Kidney epithelial cell (primary cell): ENCODE measurements around the gene EPS8L2. TPM values are rescaled to one million over a fixed set of nuclear protein-coding genes. Genes with fewer than 3 reads are reported as not detected.

ENCODE experiments used
- DNase-seq: peaks from one replicate; pipeline ENCODE4 v3.0.0-alpha.2; 2010; ENCODE audit warnings: low read depth
- H3K27me3 ChIP-seq: 2 replicates; pipeline ENCODE4 v1.6.0; 2011; ENCODE audit warnings: low read length; ENCODE audit not compliant: control insufficient read depth, insufficient read depth
- H3K36me3 ChIP-seq: 2 replicates; pipeline ENCODE4 v1.5.1; 2011; ENCODE audit warnings: low read length; ENCODE audit not compliant: control insufficient read depth, insufficient read depth
- H3K4me3 ChIP-seq: 2 replicates; pipeline ENCODE4 v1.5.1; 2011; ENCODE audit warnings: low read depth, mild to moderate bottlenecking, control low read depth, low read length
- CTCF ChIP-seq: IDR thresholded peaks from 2 replicates; pipeline ENCODE4 v1.5.1; 2011; ENCODE audit warnings: mild to moderate bottlenecking, moderate library complexity, low read length, control low read depth, inconsistent platforms; ENCODE audit not compliant: insufficient read depth, poor library complexity, severe bottlenecking
- total RNA-seq: library from RNA; depleted of rRNA; stranded (reverse); fragments of >200 nt; gene quantifications from 2 replicates; pipeline ENCODE4 v1.2.3, GENCODE V29; 2015

The EPS8L2 gene
- total RNA-seq, 1 donor from 2014 or later: 119 TPM

- no peak for TF ChIP-seq CTCF
- Histone ChIP-seq H3K4me3 (no peak overlapping the region), H3K27me3 (no peaks in the 10 kb centered on the region), H3K36me3 (peaks cover 3% of the 10 kb centered on the region)
- DNase-seq: no peak
Observed at GRCh38 chr11:720017-720641, 14.1 kb downstream of the EPS8L2 start.

GRCh38 chr11:720642-721246 is 14.7 kb downstream of the EPS8L2 start:
- Histone ChIP-seq H3K27me3 (no peaks in the 10 kb centered on the region), H3K36me3 (peaks cover 3% of the 10 kb centered on the region), H3K4me3 (no peak overlapping the region)
- TF ChIP-seq CTCF: no peak
- no peak for DNase-seq

- peaks cover 3% of the 10 kb centered on the region for H3K36me3 ChIP-seq
- no peak for DNase-seq
- no peak for TF ChIP-seq CTCF
- no peaks in the 10 kb centered on the region for H3K27me3 ChIP-seq
- no peak overlapping the region for H3K4me3 ChIP-seq
Observed at GRCh38 chr11:721247-721740, 15.3 kb downstream of the EPS8L2 start.

- Histone ChIP-seq H3K36me3 (peaks cover 3% of the 10 kb centered on the region), H3K4me3 (no peak overlapping the region), H3K27me3 (no peaks in the 10 kb centered on the region)
- DNase-seq: no peak
- TF ChIP-seq CTCF: no peak
Observed at GRCh38 chr11:721741-722345, 15.8 kb downstream of the EPS8L2 start.

- Histone ChIP-seq H3K4me3 (no peak overlapping the region), H3K36me3 (peaks cover 5% of the 10 kb centered on the region), H3K27me3 (no peaks in the 10 kb centered on the region)
- no peak for TF ChIP-seq CTCF
- DNase-seq: no peak
Observed at GRCh38 chr11:722346-722811, 16.3 kb downstream of the EPS8L2 start.
